Esophagus (tissue), 2 donors: ENCODE results near the gene PSMD9. TPM values are rescaled to one million over a fixed set of nuclear protein-coding genes. Genes with fewer than 3 reads are reported as not detected.
"Not testable (repeated sequence)": the region's sequence is repeated elsewhere in the genome, so short reads cannot be mapped to it uniquely, and the experiment has no call there.

Source experiments
- H3K27ac ChIP-seq, 2 donors: one replicate each; pipeline ENCODE4 v1.5.1; 2013; ENCODE audit warnings: low read depth in 2 of 2, mild to moderate bottlenecking in 2 of 2, inconsistent platforms in 1 of 2, low read length in 1 of 2, moderate library complexity in 1 of 2
- H3K27me3 ChIP-seq, 2 donors: one replicate each; pipeline ENCODE4 v1.6.1; 2013; ENCODE audit warnings: low read length in 2 of 2, control low read depth in 1 of 2, mild to moderate bottlenecking in 1 of 2; ENCODE audit not compliant: insufficient read depth in 2 of 2, control insufficient read depth in 1 of 2
- H3K36me3 ChIP-seq, 2 donors: one replicate each; pipeline ENCODE4 v1.6.1; 2013; ENCODE audit warnings: low read length in 1 of 2; ENCODE audit not compliant: control insufficient read depth in 2 of 2, insufficient read depth in 2 of 2
- H3K4me1 ChIP-seq, 2 donors: one replicate each; pipeline ENCODE4 v1.6.1; 2013; ENCODE audit warnings: low read length in 1 of 2; ENCODE audit not compliant: control insufficient read depth in 2 of 2, insufficient read depth in 2 of 2
- H3K4me3 ChIP-seq, 2 donors: one replicate each; pipeline ENCODE4 v1.5.1; 2013; ENCODE audit warnings: low read length in 2 of 2, mild to moderate bottlenecking in 2 of 2, low read depth in 1 of 2, moderate library complexity in 1 of 2
- H3K9me3 ChIP-seq, 2 donors: one replicate each; pipeline ENCODE4 v1.6.1; 2013; ENCODE audit warnings: mild to moderate bottlenecking in 2 of 2, low read depth in 1 of 2, low read length in 1 of 2, moderate library complexity in 1 of 2; ENCODE audit not compliant: control insufficient read depth in 2 of 2, insufficient read depth in 1 of 2
- WGBS, 2 donors: extraction: QIAGEN DNeasy Blood & Tissue Kit; methylation state at CpG; one replicate each; pipeline ENCODE4 v1.1.7; 2013; 5-methylcytosine and 5-hydroxymethylcytosine counted together
- polyA plus RNA-seq, 2 donors: library from polyadenylated mRNA; stranded (reverse); fragments of 200-250 nt; gene quantifications; one replicate each; pipeline ENCODE4 v1.2.3, GENCODE V29; 2013
- donor health status: healthy with polysubstance abuse.
- donor health status: Bipolar disorder and iron deficiency.

The PSMD9 gene
- polyA plus RNA-seq, 2 donors: 18.3 to 88.2 TPM

- Histone ChIP-seq H3K4me3 (no peak overlapping the region), H3K4me1 (peaks cover 2 to 4% of the 10 kb centered on the region in 2 donors), H3K27ac (no peak overlapping the region), H3K9me3 (no peaks in the 10 kb centered on the region), H3K27me3 (no peaks in the 10 kb centered on the region), H3K36me3 (peaks cover 3 to 6% of the 10 kb centered on the region in 2 donors)
- 66 to 77% methylated on average over 5 of the region's 5 CpGs for WGBS, 2 donors
Observed at GRCh38 chr12:121915841-121916321, 27.3 kb downstream of the PSMD9 start.

- Histone ChIP-seq H3K4me1 (peaks cover 2 to 4% of the 10 kb centered on the region in 2 donors), H3K36me3 (peaks cover 3 to 6% of the 10 kb centered on the region in 2 donors), H3K27me3 (no peaks in the 10 kb centered on the region), H3K9me3 (no peaks in the 10 kb centered on the region), H3K4me3 (no peak overlapping the region), H3K27ac (no peak overlapping the region)
- WGBS, 2 donors: 69 to 85% methylated on average over 7 of the region's 7 CpGs
Observed at GRCh38 chr12:121916719-121917118, 28.1 kb downstream of the PSMD9 start.

- peak within 1 kb of the TSS in 1 of 2 donors; percentile 70 for H3K27ac ChIP-seq
- H3K36me3 ChIP-seq: peaks cover 0 to 6% of the 10 kb centered on the region in 2 donors
- no peaks in the 10 kb centered on the region for H3K27me3 ChIP-seq
- no peaks in the 10 kb centered on the region for H3K9me3 ChIP-seq
- peaks cover 2 to 4% of the 10 kb centered on the region in 2 donors for H3K4me1 ChIP-seq
- 22 to 30% methylated on average over 35 to 41 of the region's 41 CpGs for WGBS, 2 donors
- H3K4me3 ChIP-seq: peak within 1 kb of the TSS; percentile 1 to 34
Observed at GRCh38 chr12:121917950-121918678, 29.5 kb downstream of the PSMD9 start, which contains the start of gene CFAP251. Gene CFAP251, plus strand, starts transcription at chr12:121918592. Its CDS starts 2,714 bp downstream, at chr12:121921306.

- H3K4me1 ChIP-seq: peaks cover 2 to 4% of the 10 kb centered on the region in 2 donors
- H3K4me3 ChIP-seq: peak overlapping the region; percentile 1 to 34
- H3K36me3 ChIP-seq: peaks cover 0 to 6% of the 10 kb centered on the region in 2 donors
- no peaks in the 10 kb centered on the region for H3K27me3 ChIP-seq
- WGBS, 2 donors: 23 to 42% methylated on average over 13 to 22 of the region's 22 CpGs
- H3K9me3 ChIP-seq: no peaks in the 10 kb centered on the region
- no peak overlapping the region for H3K27ac ChIP-seq
Observed at GRCh38 chr12:121918679-121919038, 30.1 kb downstream of the PSMD9 start.

GRCh38 chr12:121921066-121921465 lies 32.5 kb downstream of the PSMD9 start:
- peaks cover 0 to 5% of the 10 kb centered on the region in 2 donors for H3K36me3 ChIP-seq
- H3K27ac ChIP-seq: no peak overlapping the region
- no peaks in the 10 kb centered on the region for H3K9me3 ChIP-seq
- peaks cover 2 to 4% of the 10 kb centered on the region in 2 donors for H3K4me1 ChIP-seq
- WGBS, 2 donors: 87 to 91% methylated on average over 2 of the region's 2 CpGs
- H3K4me3 ChIP-seq: no peak overlapping the region
- H3K27me3 ChIP-seq: no peaks in the 10 kb centered on the region

GRCh38 chr12:121925358-121925695 lies 36.7 kb downstream of the PSMD9 start:
- WGBS, 2 donors: 55 to 68% methylated on average over 7 of the region's 7 CpGs
- peak overlapping the region in 1 of 2 donors; percentile 9 for H3K27ac ChIP-seq
- no peaks in the 10 kb centered on the region for H3K9me3 ChIP-seq
- H3K4me1 ChIP-seq: no peaks in the 10 kb centered on the region
- H3K4me3 ChIP-seq: no peak overlapping the region
- H3K27me3 ChIP-seq: no peaks in the 10 kb centered on the region
- no peaks in the 10 kb centered on the region for H3K36me3 ChIP-seq

- Histone ChIP-seq H3K27me3 (no peaks in the 10 kb centered on the region), H3K4me3 (no peak overlapping the region), H3K9me3 (no peaks in the 10 kb centered on the region), H3K36me3 (no peaks in the 10 kb centered on the region), H3K4me1 (no peaks in the 10 kb centered on the region), H3K27ac (no peak overlapping the region)
- 86 to 87% methylated on average over 7 of the region's 7 CpGs for WGBS, 2 donors
Observed at GRCh38 chr12:121926874-121927706, 38.5 kb downstream of the PSMD9 start.

- H3K9me3 ChIP-seq: no peaks in the 10 kb centered on the region
- 50 to 59% methylated on average over 5 of the region's 5 CpGs for WGBS, 2 donors
Observed at GRCh38 chr12:121927813-121928212, 39.2 kb downstream of the PSMD9 start.

GRCh38 chr12:121929545-121929944 lies 41.0 kb downstream of the PSMD9 start:
- not testable (repeated sequence) for H3K9me3 ChIP-seq, H3K4me3 ChIP-seq, H3K27me3 ChIP-seq, H3K27ac ChIP-seq, H3K4me1 ChIP-seq, H3K36me3 ChIP-seq
- WGBS, 2 donors: 98% methylated on average over 7 of the region's 7 CpGs

More at GRCh38 chr12:121927813-121928212, 39.2 kb downstream of the PSMD9 start:
- no peaks in the 10 kb centered on the region for H3K36me3 ChIP-seq
- H3K4me3 ChIP-seq: no peak overlapping the region
- H3K4me1 ChIP-seq: no peaks in the 10 kb centered on the region
- no peaks in the 10 kb centered on the region for H3K27me3 ChIP-seq
- no peak overlapping the region for H3K27ac ChIP-seq
